ENCODE results near the gene DAPK1.
"Not testable (repeated sequence)": the region's sequence is repeated elsewhere in the genome, so short reads cannot be mapped to it uniquely, and the experiment has no call there.

DAPK1 gene

DNA sequence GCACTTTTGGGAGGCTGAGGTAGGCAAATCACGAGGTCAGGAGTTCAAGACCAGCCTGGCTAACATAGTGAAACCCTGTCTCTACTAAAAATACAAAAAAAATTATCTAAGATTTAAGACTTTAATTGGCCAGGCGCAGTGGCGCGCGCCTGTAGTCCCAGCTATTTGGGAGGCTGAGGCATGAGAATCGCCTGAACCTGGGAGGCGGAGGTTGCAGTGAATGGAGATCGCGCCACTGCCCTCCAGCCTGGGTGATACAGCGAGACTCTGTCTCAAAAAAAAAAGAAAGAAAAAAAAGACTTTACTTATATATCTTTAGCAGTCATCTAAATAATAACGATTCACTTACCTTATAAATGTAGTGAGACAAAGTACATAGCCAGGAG, 3.6 kb downstream of the DAPK1 start:
- not testable (repeated sequence) for H3K18ac ChIP-seq (ENCODE audit: low read length); H2BK12ac ChIP-seq (ENCODE audit: low read length); H2AFZ ChIP-seq (ENCODE audit: insufficient read depth, low read length, poor library complexity); H3K27ac ChIP-seq (ENCODE audit: low read depth, low read length); H3K9ac ChIP-seq (ENCODE audit: low read length); H2AK5ac ChIP-seq (ENCODE audit: low read length); H3K14ac ChIP-seq (ENCODE audit: low read length); H2BK5ac ChIP-seq (ENCODE audit: low read depth, low read length, poor library complexity); H4K12ac ChIP-seq (ENCODE audit: low read depth, low read length); H3K36me3 ChIP-seq (ENCODE audit: control insufficient read depth in 1 of 2, insufficient read depth in 2 of 2, low read length in 2 of 2); H3K4me3 ChIP-seq (ENCODE audit: low read depth, low read length); H3K4me1 ChIP-seq (ENCODE audit: control insufficient read depth in 1 of 2, insufficient read depth in 2 of 2, low read length in 2 of 2); H3K4me2 ChIP-seq (ENCODE audit: low read length); H4K8ac ChIP-seq (ENCODE audit: low read depth, low read length); H3K4ac ChIP-seq (ENCODE audit: low read depth, low read length); H3K27me3 ChIP-seq (ENCODE audit: insufficient read depth, low read length); H3K23ac ChIP-seq (ENCODE audit: low read length); H2BK120ac ChIP-seq (ENCODE audit: insufficient read depth, low read length, poor library complexity); H4K91ac ChIP-seq (ENCODE audit: low read depth, low read length); H3K9me3 ChIP-seq (ENCODE audit: insufficient read depth, low read depth, low read length); DNase-seq
- no CpG with 5 or more reads among the region's 11 CpGs for WGBS (ENCODE audit: extremely low coverage, insufficient coverage, insufficient read length)
- H3K79me2 ChIP-seq (ENCODE audit: control insufficient read depth, insufficient read depth, low read length, poor library complexity) = peaks cover 14% of the 10 kb centered on the region
- peaks cover 13% of the 10 kb centered on the region for H3K79me1 ChIP-seq (ENCODE audit: low read length)

DNA sequence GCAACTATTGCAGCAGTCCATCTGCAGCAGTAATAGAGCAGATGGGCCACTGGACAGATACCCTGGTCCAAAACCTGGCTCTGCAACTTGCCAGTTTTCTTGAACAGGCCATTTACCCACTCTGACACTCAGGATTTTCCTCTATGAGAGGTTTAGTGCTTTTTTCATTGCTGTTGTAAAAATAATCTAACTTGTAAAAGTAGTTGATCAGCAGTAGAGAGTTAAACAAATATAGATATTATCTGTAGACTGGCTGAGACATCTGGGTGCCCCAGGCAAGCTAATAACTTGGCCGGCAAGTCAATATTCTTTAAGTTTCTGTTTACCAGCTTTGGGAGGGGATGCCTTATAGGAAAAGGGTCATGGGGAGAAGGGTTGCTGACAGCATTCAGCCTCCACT, 4.1 kb downstream of the DAPK1 start:
- Histone ChIP-seq H4K12ac (ENCODE audit: low read depth, low read length) (no peak overlapping the region), H3K14ac (ENCODE audit: low read length) (no peak overlapping the region), H3K23ac (ENCODE audit: low read length) (no peak overlapping the region), H2AFZ (ENCODE audit: insufficient read depth, low read length, poor library complexity) (no peak overlapping the region), H3K4me3 (ENCODE audit: low read depth, low read length) (no peak overlapping the region), H2AK5ac (ENCODE audit: low read length) (no peak overlapping the region), H3K18ac (ENCODE audit: low read length) (no peak overlapping the region), H2BK120ac (ENCODE audit: insufficient read depth, low read length, poor library complexity) (no peak overlapping the region), H3K79me2 (ENCODE audit: control insufficient read depth, insufficient read depth, low read length, poor library complexity) (peaks cover 14% of the 10 kb centered on the region), H3K79me1 (ENCODE audit: low read length) (peaks cover 13% of the 10 kb centered on the region), H3K27ac (ENCODE audit: low read depth, low read length) (no peak overlapping the region), H3K4me1 (ENCODE audit: control insufficient read depth in 1 of 2, insufficient read depth in 2 of 2, low read length in 2 of 2) (peaks cover 0 to 2% of the 10 kb centered on the region in 2 experiments), H4K91ac (ENCODE audit: low read depth, low read length) (no peak overlapping the region), H4K8ac (ENCODE audit: low read depth, low read length) (no peak overlapping the region), H3K9me3 (ENCODE audit: insufficient read depth, low read depth, low read length) (no peaks in the 10 kb centered on the region), H2BK5ac (ENCODE audit: low read depth, low read length, poor library complexity) (no peak overlapping the region), H3K36me3 (ENCODE audit: control insufficient read depth in 1 of 2, insufficient read depth in 2 of 2, low read length in 2 of 2) (peaks cover 2 to 5% of the 10 kb centered on the region in 2 experiments), H3K4me2 (ENCODE audit: low read length) (no peak overlapping the region), H3K4ac (ENCODE audit: low read depth, low read length) (no peak overlapping the region), H2BK12ac (ENCODE audit: low read length) (no peak overlapping the region), H3K9ac (ENCODE audit: low read length) (no peak overlapping the region), H3K27me3 (ENCODE audit: insufficient read depth, low read length) (no peaks in the 10 kb centered on the region)
- WGBS (ENCODE audit: extremely low coverage, insufficient coverage, insufficient read length) = no CpG with 5 or more reads among the region's 1 CpG
- no peak for DNase-seq

DNA sequence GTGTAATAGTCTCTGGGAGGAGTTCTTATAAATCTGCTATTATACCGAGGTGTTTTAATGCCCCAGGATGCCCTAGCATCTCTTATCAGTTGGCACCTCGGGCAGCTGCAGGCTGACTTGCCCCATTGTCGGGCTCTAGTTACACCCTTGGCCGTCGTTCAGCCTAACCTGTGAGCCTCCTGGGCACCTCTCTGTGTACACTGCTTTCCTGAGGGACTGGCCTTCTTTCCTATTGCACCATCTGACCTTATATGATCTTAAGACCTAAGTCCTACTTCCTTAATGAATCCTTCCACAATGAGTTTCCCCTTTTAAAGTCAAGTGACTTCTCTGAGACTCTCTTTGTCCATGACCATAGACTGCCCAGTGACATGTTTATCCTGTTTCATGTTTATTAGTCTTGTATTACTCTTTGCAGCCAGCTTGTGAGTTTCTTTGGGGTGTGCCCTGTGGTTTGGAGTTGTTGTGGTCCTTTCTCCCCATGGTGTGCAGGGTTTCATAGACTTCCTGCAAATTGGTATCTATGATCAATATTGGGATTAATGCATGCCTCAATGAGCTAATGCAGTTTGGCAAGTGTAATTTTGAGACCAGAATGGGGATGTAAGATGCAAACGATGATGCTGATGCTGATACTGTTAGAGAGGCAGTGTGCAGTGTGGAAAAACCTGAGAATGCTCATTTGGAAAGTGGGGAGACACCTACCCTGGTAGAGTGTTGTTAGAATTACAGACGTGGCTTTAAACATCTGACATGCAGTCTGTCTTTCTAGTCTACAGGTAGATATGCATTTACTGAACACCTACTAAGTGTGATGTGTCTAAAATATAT, 4.9 kb downstream of the DAPK1 start:
- Histone ChIP-seq H3K27me3 (ENCODE audit: insufficient read depth, low read length) (no peaks in the 10 kb centered on the region), H4K12ac (ENCODE audit: low read depth, low read length) (no peak overlapping the region), H2AK5ac (ENCODE audit: low read length) (no peak overlapping the region)

DNA sequence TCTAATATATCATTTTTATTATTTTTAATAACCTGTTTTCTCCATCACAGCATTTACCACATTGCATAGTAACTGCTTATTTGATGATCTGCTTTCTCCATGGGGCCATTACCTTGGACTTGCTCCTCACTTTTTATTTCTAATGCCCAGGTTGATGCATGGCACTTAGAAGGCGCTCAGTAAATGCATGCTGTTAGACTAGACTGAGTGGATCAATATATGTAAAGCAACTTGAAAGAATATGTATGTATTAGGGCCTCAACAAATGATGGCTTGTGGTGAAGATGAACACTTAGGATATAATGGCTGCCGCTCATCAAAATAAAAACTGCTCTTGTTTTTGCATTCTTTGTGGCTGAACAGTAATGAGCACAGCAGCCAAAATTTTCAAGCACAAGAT, 5.8 kb downstream of the DAPK1 start:
- Histone ChIP-seq H3K14ac (ENCODE audit: low read length) (no peak overlapping the region), H3K9me3 (ENCODE audit: insufficient read depth, low read depth, low read length) (no peaks in the 10 kb centered on the region), H2AFZ (ENCODE audit: insufficient read depth, low read length, poor library complexity) (no peak overlapping the region), H2BK120ac (ENCODE audit: insufficient read depth, low read length, poor library complexity) (no peak overlapping the region), H3K36me3 (ENCODE audit: control insufficient read depth in 1 of 2, insufficient read depth in 2 of 2, low read length in 2 of 2) (peaks cover 2 to 5% of the 10 kb centered on the region in 2 experiments), H3K79me1 (ENCODE audit: low read length) (peaks cover 2% of the 10 kb centered on the region), H3K23ac (ENCODE audit: low read length) (no peak overlapping the region), H3K4me2 (ENCODE audit: low read length) (no peak overlapping the region), H3K18ac (ENCODE audit: low read length) (no peak overlapping the region), H4K8ac (ENCODE audit: low read depth, low read length) (no peak overlapping the region), H2BK12ac (ENCODE audit: low read length) (no peak overlapping the region), H3K27me3 (ENCODE audit: insufficient read depth, low read length) (no peaks in the 10 kb centered on the region), H4K91ac (ENCODE audit: low read depth, low read length) (no peak overlapping the region), H3K4ac (ENCODE audit: low read depth, low read length) (no peak overlapping the region), H2BK5ac (ENCODE audit: low read depth, low read length, poor library complexity) (no peak overlapping the region), H3K4me1 (ENCODE audit: control insufficient read depth in 1 of 2, insufficient read depth in 2 of 2, low read length in 2 of 2) (no peaks in the 10 kb centered on the region), H3K27ac (ENCODE audit: low read depth, low read length) (no peak overlapping the region), H2AK5ac (ENCODE audit: low read length) (no peak overlapping the region), H3K9ac (ENCODE audit: low read length) (no peak overlapping the region), H4K12ac (ENCODE audit: low read depth, low read length) (no peak overlapping the region), H3K79me2 (ENCODE audit: control insufficient read depth, insufficient read depth, low read length, poor library complexity) (peaks cover 2% of the 10 kb centered on the region), H3K4me3 (ENCODE audit: low read depth, low read length) (no peak overlapping the region)
- no peak for DNase-seq
- no CpG with 5 or more reads among the region's 2 CpGs for WGBS (ENCODE audit: extremely low coverage, insufficient coverage, insufficient read length)

More for the DNA sequence above, 4.9 kb downstream of the DAPK1 start:
- Histone ChIP-seq H2BK12ac (ENCODE audit: low read length) (no peak overlapping the region), H3K4me1 (ENCODE audit: control insufficient read depth in 1 of 2, insufficient read depth in 2 of 2, low read length in 2 of 2) (no peaks in the 10 kb centered on the region), H4K91ac (ENCODE audit: low read depth, low read length) (no peak overlapping the region), H2AFZ (ENCODE audit: insufficient read depth, low read length, poor library complexity) (no peak overlapping the region), H3K27ac (ENCODE audit: low read depth, low read length) (no peak overlapping the region), H3K23ac (ENCODE audit: low read length) (no peak overlapping the region), H2BK120ac (ENCODE audit: insufficient read depth, low read length, poor library complexity) (no peak overlapping the region), H3K14ac (ENCODE audit: low read length) (no peak overlapping the region), H3K4me3 (ENCODE audit: low read depth, low read length) (no peak overlapping the region), H3K4ac (ENCODE audit: low read depth, low read length) (no peak overlapping the region), H3K9ac (ENCODE audit: low read length) (no peak overlapping the region), H3K9me3 (ENCODE audit: insufficient read depth, low read depth, low read length) (no peaks in the 10 kb centered on the region), H3K4me2 (ENCODE audit: low read length) (no peak overlapping the region), H3K79me2 (ENCODE audit: control insufficient read depth, insufficient read depth, low read length, poor library complexity) (peaks cover 10% of the 10 kb centered on the region), H4K8ac (ENCODE audit: low read depth, low read length) (no peak overlapping the region), H2BK5ac (ENCODE audit: low read depth, low read length, poor library complexity) (no peak overlapping the region), H3K36me3 (ENCODE audit: control insufficient read depth in 1 of 2, insufficient read depth in 2 of 2, low read length in 2 of 2) (peaks cover 2 to 5% of the 10 kb centered on the region in 2 experiments), H3K79me1 (ENCODE audit: low read length) (peaks cover 10% of the 10 kb centered on the region), H3K18ac (ENCODE audit: low read length) (no peak overlapping the region)
- DNase-seq = peak in 1 of 2 donors; percentile 32
- WGBS (ENCODE audit: extremely low coverage, insufficient coverage, insufficient read length) = no CpG with 5 or more reads among the region's 7 CpGs

Measured in trophoblast cell (in vitro differentiated cells and primary cell).